RPMI7951 (cell line): ENCODE results near the gene IGFBP7. TPM values are rescaled to one million over a fixed set of nuclear protein-coding genes. Genes with fewer than 3 reads are reported as not detected.
A peak's percentile ranks its signal among the peaks of the same experiment; 100 is the strongest.

ENCODE experiments used
- DNase-seq: peaks from one replicate; pipeline ENCODE4 v3.0.0-alpha.2; 2012; ENCODE audit warnings: low read depth
- total RNA-seq: library from RNA; depleted of rRNA; stranded (reverse); fragments of >200 nt; shearing (Covaris generic); gene quantifications from 2 replicates; pipeline ENCODE4 v1.2.3, GENCODE V29; 2014

The IGFBP7 gene
- total RNA-seq, 1 experiment from 2014 or later: 436 TPM

- no peak for DNase-seq
Measured at GRCh38 chr4:57097711-57098110, 12.5 kb downstream of the IGFBP7 start.

GRCh38 chr4:57095956-57096355 is 14.2 kb downstream of the IGFBP7 start:
- DNase-seq: no peak

- DNase-seq: no peak
Measured at GRCh38 chr4:57095245-57095644, 14.9 kb downstream of the IGFBP7 start.

- DNase-seq: peak; percentile 77
Measured at GRCh38 chr4:57094832-57095223, 15.4 kb downstream of the IGFBP7 start.

- peak; percentile 61 for DNase-seq
Measured at GRCh38 chr4:57093845-57094831, 16.0 kb downstream of the IGFBP7 start.

- no peak for DNase-seq
Measured at GRCh38 chr4:57091657-57092162, 18.5 kb downstream of the IGFBP7 start.

- no peak for DNase-seq
Measured at GRCh38 chr4:57090079-57090478, 20.1 kb downstream of the IGFBP7 start.

GRCh38 chr4:57089549-57089948 is 20.6 kb downstream of the IGFBP7 start:
- DNase-seq: no peak

GRCh38 chr4:57086031-57086723 is 24.0 kb downstream of the IGFBP7 start:
- DNase-seq: no peak

- DNase-seq: no peak
Measured at GRCh38 chr4:57085278-57085677, 24.9 kb downstream of the IGFBP7 start.

- DNase-seq: no peak
Measured at GRCh38 chr4:57084360-57084759, 25.8 kb downstream of the IGFBP7 start.

GRCh38 chr4:57083090-57083489 is 27.1 kb downstream of the IGFBP7 start:
- DNase-seq: no peak

- no peak for DNase-seq
Measured at GRCh38 chr4:57081651-57082621, 28.2 kb downstream of the IGFBP7 start.

GRCh38 chr4:57080781-57081650 is 29.2 kb downstream of the IGFBP7 start:
- peak; percentile 91 for DNase-seq

- no peak for DNase-seq
Measured at GRCh38 chr4:57078685-57079521, 31.3 kb downstream of the IGFBP7 start.

GRCh38 chr4:57077550-57078343 is 32.4 kb downstream of the IGFBP7 start:
- DNase-seq: peak; percentile 54

- DNase-seq: no peak
Measured at GRCh38 chr4:57076646-57077045, 33.5 kb downstream of the IGFBP7 start.

- no peak for DNase-seq
Measured at GRCh38 chr4:57075367-57075766, 34.8 kb downstream of the IGFBP7 start.

GRCh38 chr4:57074744-57075143 is 35.4 kb downstream of the IGFBP7 start:
- peak; percentile 94 for DNase-seq
